GM19438 (cell line): ENCODE results near the gene KIF14.
A peak's percentile ranks its signal among the peaks of the same experiment; 100 is the strongest.

Experiments
- ATAC-seq: cut with Tn5 transposase; IDR thresholded peaks from one replicate; pipeline ENCODE4 v1.9.1; 2021; ENCODE audit warnings: low read depth; ENCODE audit not compliant: unreplicated experiment

Gene KIF14, protein sequence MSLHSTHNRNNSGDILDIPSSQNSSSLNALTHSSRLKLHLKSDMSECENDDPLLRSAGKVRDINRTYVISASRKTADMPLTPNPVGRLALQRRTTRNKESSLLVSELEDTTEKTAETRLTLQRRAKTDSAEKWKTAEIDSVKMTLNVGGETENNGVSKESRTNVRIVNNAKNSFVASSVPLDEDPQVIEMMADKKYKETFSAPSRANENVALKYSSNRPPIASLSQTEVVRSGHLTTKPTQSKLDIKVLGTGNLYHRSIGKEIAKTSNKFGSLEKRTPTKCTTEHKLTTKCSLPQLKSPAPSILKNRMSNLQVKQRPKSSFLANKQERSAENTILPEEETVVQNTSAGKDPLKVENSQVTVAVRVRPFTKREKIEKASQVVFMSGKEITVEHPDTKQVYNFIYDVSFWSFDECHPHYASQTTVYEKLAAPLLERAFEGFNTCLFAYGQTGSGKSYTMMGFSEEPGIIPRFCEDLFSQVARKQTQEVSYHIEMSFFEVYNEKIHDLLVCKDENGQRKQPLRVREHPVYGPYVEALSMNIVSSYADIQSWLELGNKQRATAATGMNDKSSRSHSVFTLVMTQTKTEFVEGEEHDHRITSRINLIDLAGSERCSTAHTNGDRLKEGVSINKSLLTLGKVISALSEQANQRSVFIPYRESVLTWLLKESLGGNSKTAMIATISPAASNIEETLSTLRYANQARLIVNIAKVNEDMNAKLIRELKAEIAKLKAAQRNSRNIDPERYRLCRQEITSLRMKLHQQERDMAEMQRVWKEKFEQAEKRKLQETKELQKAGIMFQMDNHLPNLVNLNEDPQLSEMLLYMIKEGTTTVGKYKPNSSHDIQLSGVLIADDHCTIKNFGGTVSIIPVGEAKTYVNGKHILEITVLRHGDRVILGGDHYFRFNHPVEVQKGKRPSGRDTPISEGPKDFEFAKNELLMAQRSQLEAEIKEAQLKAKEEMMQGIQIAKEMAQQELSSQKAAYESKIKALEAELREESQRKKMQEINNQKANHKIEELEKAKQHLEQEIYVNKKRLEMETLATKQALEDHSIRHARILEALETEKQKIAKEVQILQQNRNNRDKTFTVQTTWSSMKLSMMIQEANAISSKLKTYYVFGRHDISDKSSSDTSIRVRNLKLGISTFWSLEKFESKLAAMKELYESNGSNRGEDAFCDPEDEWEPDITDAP (N-terminal part only)

DNA sequence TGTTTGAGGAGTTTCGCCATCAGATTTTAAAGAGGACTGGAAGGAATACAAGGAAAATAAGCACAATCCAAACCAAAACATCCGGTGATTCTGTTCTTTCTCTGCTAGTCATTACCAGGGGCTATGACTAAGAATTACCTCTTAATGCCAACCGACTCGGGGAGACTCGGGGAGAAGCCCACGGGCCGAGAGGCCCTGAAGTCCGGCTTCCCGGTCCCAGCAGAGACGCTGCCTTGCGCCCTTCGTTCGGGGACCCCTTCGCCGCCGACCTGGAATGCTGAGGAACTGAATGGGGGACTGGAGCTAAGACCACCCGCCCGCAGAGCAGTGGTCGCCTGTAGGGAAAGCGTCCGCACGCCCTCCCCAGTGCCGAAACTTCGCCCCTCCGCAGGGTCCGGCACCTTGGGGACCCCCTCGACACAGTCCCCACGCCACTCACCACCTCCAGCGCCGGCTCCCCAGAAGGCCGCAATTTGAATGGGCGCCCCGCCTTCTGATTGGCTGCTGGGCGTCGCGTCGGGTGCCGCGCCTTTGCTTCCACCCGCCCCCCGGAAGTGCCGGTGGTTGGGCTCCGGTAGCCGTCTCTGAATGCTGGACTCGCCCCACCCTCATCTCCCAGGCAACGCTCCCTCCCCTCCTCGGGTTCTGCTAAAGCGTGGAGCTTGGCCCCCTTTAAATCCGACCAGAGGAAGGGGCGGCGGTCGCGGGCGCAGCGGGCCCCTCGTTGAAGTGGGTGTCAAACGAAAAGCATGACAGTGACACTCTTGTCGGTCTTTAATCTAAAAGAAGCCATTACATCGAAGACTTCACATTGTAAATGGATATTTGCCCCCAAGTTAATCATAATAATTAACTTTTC is at the start of gene KIF14:
TSS of gene KIF14 (minus strand) at position 479 of the 859 bp plus-strand sequence. CDS start 2,028 bp downstream, outside the sequence.
- ATAC-seq: peak; percentile 92

DNA sequence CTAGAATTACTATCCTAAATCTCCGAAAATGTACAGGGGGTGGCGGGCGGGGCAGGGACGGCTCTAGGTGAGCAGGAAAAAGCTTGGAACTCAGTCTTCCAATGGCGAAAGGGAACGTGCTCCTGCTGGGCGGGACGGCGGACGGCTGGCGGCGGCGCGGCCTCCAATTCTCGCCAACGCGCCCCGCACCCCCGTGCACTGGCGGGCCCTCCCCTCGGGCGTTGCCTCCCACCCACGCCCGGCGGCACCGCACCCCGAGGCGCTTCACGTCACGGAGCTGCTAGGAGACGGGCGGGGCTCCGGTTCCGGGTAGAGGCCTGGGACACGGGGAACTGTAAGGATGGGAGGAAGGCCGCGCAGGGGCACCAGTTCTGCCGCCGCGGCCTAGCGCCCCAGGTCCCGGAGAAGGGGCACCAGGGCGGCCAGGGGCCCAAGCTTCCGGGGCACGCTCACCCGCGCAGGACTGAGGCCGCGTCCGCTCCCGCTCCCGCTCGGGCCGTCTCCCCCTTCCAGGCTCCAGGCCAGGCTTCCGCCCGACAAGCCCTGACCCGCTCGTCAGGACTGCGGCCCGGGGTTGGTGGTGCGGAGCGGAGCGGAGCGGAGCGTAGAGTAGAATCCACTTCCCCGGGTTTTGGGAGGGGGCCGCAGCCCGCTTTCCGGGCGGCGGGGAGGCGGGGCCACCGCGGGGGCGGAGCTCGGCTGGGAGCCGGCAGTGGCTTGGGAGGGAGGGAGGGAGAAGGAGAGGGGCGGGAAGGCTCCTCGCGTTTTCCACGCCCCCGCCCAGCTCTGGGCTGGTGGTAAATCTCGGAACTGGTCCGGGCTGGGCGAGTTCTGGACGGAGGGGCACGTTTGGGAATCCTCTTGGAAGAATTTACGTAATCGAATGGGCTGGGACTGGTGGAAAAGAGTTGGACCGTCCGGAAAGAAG is 49.0 kb upstream of the KIF14 start, which contains the start of gene DDX59:
TSS of gene DDX59 (minus strand) at position 594 of the 928 bp plus-strand sequence. CDS start 3,167 bp downstream, outside the sequence.
- peak; percentile 90 for ATAC-seq

DNA sequence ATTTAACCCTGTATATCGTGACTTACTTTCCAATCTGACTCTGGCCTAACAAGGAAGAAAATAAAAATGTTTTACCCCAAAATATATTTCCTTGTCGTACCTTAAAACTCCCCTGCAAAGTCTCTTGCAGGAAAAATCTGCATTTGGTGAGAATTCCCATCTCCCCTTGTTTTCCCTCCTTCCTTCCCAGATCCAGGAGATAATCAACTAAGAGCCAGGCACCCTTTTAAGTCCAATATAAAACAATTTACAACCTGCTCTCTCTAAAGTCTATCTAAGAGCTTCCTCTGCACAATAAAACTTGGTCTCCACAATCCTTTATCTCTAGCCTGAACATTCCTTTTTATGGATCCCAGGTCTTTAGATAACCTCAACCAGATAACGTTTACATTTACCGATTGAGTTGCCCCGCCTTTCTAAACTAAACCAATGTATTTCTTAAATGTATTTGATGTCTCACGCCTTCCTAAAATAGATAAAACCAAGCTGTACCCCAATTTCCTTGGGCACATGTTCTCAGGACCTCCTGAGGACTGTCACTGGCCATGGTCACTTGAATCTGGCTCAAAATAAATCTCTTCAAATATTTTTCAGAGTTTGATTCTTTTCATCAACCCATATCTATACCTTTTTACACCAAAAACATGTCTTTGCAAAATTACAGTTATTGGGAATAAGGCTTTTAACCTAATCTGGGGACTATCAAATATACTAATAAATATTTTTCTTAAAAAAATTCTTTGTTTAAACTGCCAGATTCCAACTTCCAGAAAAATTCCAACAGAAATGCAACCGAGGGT is 48.2 kb upstream of the KIF14 start:
- no peak for ATAC-seq

DNA sequence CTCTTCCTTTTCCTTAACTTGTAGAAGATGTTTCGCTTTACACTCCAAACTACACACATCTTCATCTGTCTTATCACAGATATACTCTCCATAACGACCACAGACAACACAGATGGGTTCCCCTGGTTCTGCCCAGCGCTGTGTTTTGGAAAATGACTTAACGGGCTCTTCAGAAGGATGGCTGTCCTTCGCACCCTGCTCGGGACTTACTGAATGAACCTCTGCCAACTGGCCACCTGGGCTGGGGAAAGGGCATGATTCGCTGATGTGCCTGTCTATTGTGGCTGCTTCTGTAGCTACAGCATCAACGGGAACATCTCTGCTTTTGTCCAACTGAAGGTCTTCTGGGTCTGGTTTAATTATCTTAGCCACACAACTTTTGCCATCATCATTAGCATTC is 45.8 kb upstream of the KIF14 start:
- ATAC-seq: no peak

DNA sequence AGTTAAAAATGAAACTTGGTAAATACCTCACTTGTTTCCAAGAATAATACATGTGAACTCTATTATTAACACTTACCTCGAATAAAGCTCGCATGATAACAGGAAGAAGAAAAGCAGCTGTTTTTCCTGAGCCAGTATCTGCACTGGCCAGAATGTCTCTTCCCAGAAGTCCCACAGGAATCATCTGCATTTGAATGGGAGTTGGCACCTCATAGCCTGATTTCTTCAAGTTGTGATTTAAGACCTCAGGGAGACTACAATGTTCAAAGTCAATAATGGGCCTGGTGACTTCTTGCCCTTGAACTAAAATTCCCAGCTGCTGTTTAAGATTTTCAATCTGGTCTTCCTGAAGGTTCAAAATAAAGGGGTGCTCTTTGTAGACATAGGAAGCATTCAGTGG is 45.3 kb upstream of the KIF14 start:
- ATAC-seq: no peak

DNA sequence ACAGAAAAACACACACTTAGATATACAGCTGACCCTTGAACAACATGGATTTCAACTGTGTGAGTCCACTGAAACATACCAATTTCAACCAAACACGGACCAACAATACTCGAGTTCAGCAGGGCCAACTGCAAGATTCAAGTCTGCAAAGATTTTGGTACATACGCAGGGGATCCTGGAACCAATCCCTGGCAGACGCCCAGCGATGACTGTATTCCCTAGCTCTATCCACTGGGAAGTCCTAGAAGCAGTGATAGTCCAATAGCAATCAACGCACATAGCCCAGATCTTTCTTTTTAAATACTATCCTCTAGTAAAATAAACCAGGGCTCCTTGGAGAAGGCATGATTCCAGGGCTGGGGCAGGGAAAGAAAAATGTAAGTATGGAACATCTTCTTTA is 40.2 kb upstream of the KIF14 start:
- no peak for ATAC-seq

DNA sequence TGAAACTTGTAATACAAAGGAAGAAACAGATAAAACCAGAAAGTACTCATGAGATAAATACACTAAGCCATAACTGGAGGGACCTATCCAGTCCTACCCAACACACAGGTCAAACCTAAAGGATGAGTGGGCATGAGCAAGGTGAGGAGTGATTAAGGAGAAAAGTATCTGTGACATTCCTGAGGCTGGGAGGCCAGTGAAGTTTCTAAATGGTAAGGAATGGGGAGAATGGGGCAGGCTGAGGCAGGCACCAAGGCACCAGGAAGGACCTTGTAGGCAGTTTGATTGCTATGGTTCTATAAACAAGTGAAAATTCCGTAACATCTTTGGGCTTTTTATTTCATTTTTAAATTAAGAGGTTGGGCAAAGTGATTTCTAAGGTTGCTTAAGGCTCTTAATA is 38.7 kb upstream of the KIF14 start:
- no peak for ATAC-seq

DNA sequence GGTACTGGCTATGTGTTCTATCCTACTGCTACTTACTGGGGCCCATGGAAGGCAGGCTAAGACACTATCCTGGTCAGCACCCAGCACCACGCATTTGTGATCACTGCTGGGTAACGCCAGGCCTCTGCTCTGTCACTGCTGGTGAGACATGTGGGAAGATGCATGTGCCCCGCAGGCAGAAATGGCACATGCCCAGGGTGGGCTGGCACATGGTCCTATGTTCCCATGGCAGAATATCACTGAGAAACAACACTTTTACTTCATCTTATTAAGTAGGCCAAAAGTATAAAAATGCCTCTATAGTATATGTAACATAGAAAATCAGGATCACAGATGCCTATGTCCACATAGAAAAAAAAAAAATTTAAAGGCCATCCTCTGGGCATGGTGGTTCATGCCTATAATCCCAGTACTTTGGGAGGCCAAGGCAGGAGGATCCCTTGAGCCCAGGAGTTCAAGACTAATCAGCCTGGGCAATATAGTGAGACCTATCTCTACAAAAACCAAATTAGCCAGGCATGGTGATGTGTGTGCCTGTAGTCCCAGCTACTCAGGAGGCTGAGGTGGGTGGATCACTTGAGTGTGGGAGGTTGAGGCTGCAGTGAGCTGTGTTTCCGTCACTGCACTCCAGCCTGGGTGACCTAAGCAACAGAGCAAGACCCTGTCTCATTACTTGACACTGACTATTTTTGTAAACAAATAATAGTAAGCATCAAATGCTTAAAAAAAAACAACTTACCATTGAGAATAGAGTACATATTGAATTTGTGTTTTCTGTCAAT is 37.7 kb upstream of the KIF14 start:
- ATAC-seq: no peak

DNA sequence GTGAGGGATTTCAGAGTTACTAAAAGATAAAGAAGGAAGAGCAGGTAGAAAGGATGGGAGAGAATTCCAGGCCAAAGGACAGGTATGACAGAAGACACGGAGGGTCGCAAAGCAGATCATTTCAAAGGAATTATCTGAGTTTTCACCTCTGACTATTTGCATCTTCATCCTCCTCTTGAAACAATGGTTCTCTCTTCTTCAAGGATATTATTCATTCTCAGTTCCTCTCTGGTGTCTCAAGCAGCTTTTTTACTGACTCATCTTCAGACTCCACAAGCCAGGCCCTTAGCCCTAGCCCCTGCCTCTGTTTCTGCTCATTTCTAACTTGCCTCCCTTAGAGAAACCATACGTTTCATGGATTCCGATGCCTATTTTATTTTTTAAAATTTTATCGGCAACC is 34.1 kb upstream of the KIF14 start:
- ATAC-seq: peak; percentile 63

DNA sequence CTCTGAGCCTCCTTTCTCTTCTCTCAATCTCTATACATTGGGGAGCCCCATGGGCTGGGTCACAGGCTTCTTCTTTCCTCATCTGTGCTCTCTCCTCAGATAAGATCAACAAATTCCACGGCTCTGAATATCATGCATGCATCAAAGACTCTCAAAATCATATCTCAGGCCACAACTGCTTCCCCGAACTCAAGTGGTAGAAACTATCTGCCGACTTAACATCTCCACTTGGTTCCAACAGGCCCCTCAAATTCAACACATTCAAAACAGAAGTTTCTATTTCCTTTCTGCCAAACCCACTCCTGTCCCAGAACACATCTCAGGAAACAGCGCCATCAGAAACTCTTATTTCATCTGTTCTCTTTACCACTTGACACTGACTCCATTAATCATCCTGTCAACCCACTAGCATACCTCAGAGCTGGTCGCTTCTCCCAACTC is 32.5 kb upstream of the KIF14 start:
- peak; percentile 49 for ATAC-seq

DNA sequence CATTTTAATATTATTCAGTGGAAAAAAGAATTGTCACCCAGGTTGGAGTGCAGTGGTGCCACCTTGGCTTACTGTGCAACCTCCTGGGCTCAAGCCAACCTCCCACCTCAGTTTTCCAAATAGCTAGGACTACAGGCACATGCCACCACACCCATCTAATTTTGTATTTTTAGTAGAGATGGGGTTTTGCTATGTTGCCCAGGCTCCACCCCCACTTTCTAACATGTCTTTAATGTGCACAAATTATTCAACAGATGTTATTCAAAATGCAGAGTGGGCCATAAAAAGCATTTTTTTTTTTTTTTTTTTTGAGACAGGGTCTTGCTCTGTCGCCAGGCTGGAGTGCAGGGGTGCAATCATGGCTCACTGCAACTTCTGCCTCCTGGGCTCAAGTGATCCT is 31.8 kb upstream of the KIF14 start:
- ATAC-seq: no peak

DNA sequence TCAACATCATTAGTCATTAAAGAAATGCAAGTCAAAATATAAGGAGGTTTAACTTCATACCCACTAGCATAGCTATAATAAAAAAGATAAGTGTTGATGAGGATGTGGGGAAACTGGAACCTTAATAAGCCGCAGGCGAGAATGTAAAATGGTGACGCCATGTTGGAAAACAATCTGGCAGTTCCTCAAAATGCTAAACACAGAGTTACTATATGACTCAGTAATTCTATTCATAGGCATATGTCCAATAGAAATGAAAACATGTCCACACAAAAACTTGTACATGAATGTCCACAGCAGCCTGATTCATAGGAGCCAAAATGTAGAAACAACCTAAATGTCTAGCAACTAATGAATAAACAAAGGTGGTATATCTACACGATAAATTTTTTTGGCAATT is 26.0 kb upstream of the KIF14 start:
- ATAC-seq: no peak

DNA sequence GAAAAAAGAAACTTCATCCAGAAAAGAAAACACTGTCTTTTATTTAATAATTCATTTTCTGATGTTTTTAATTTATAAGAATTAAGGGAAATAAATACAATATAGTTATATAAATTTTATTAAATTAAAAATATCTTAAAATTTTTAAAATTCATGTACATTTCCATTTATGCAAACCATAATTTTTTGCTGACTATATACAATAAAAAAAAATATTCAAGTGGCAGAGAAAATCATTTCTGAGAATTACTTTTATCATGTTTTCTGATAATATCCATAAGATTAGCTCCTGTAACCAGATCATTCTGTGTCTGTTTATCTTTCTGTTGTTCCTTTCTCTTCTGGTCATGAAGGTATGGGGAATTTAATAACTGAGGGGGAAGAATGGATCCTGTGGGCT is 23.5 kb upstream of the KIF14 start:
- no peak for ATAC-seq

DNA sequence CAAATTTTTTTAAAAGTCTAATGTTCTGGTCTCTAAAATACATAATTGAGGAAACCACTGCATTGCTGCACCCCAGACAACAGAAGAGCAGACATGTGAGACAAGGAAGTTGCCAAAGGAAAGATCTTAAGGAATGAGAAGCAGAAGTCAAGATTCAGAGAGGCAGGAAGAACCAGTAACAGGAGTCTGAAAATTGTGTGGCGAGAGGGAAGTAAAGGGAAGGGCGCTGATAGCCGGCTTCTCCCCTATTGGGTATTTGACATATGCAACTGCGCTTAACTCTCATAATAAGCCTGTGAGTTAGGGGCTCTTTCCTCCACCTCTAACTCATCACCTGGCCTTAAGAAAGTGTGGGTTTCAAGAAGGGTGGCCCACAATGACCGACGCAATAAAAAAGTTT is 21.9 kb upstream of the KIF14 start:
- ATAC-seq: no peak

DNA sequence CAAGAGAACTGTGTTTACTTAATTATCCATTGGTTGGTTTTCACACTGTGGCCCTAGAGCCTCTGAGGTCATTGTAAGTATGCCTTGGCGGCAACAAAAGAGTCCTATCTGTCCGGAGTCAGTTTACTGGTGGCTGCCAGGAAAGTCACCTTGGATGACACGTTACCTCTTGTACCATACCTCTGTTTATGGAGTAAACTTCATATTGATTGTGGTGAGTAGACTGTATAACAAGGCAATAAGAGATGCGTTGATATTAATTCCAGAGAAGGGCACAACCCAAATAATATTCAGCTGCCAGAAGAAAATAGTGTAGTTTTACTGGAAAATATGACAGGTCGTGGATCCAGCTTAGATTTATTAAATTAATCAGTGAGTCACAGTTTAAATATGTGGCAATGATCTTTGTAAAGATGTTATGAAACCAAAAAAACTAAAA is 20.4 kb upstream of the KIF14 start:
- ATAC-seq: no peak

DNA sequence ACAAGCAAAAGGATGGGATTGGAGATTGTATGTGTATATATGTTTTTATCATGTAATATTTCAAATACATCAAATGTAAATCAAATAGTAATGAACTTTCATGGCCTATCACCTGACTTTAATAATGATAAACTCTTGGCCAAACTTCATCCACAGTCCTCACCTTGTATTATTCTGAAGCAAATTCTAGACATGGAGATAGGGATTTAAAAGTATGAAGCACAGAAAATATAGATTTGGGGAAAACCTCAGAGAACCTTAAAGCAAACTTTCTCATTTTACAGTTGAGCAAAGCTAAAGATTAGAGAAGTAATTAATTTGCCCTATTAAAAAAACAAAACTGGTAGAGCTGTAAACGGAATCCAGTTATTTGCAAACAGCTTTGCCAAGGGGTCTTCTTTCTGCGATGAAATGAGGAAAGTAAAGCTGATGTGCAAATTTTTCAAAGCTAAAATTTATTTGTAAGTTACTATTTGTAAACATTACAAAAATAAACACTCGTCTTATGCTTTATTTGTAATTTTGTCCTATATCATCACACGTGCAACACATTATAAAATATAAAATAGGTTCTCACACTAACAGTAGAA is 19.9 kb upstream of the KIF14 start:
- ATAC-seq: no peak

DNA sequence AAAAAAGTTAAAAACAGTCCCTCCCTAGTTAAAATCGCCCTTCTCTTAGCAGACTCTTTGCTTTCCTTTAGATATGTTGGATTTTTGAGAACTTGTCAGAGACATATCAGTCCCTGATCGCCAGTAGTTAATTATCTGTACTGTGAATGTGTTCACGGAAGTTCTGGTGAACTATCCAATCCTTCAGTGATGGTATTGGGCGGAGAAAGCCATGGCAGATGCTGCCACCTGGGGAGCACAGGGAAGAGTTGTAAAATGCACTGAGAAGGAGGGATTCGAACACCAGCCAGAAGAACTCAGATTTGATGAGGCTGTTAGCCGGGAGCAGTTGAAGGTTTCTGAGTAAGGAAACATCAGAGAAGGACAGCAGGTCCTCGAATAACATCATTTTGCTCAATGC is 17.5 kb upstream of the KIF14 start:
- ATAC-seq: no peak
